HG02884 (cell line): ENCODE results near the gene RNF145.
"Not testable (repeated sequence)": the region's sequence is repeated elsewhere in the genome, so short reads cannot be mapped to it uniquely, and the experiment has no call there.

Source experiments
- ATAC-seq: cut with Tn5 transposase; IDR thresholded peaks from one replicate; pipeline ENCODE4 v1.9.1; 2021; ENCODE audit warnings: mild to moderate bottlenecking, moderate library complexity; ENCODE audit not compliant: unreplicated experiment

RNF145 gene

GRCh38 chr5:159161361-159162214, 47.8 kb downstream of the RNF145 start:
- no peak for ATAC-seq

GRCh38 chr5:159158553-159159091, 50.7 kb downstream of the RNF145 start:
- ATAC-seq: not testable (repeated sequence)

GRCh38 chr5:159157552-159157951, 51.8 kb downstream of the RNF145 start:
- ATAC-seq: no peak

- ATAC-seq: no peak
Observed at GRCh38 chr5:159156426-159157238, 52.7 kb downstream of the RNF145 start.

- ATAC-seq: no peak
Observed at GRCh38 chr5:159155960-159156359, 53.4 kb downstream of the RNF145 start.

- no peak for ATAC-seq
Observed at GRCh38 chr5:159152876-159153275, 56.5 kb downstream of the RNF145 start.

- ATAC-seq: no peak
Observed at GRCh38 chr5:159149085-159149484, 60.3 kb downstream of the RNF145 start.

- no peak for ATAC-seq
Observed at GRCh38 chr5:159147976-159148375, 61.4 kb downstream of the RNF145 start.

GRCh38 chr5:159146839-159147238, 62.5 kb downstream of the RNF145 start:
- no peak for ATAC-seq

GRCh38 chr5:159145160-159145559, 64.2 kb downstream of the RNF145 start:
- not testable (repeated sequence) for ATAC-seq

GRCh38 chr5:159139802-159140201, 69.6 kb downstream of the RNF145 start:
- no peak for ATAC-seq

GRCh38 chr5:159135896-159136531, 73.3 kb downstream of the RNF145 start:
- ATAC-seq: no peak

GRCh38 chr5:159133041-159133741, 76.2 kb downstream of the RNF145 start:
- ATAC-seq: no peak

GRCh38 chr5:159132429-159133040, 76.8 kb downstream of the RNF145 start:
- no peak for ATAC-seq

GRCh38 chr5:159131951-159132350, 77.4 kb downstream of the RNF145 start:
- no peak for ATAC-seq

- ATAC-seq: no peak
Observed at GRCh38 chr5:159130871-159131270, 78.5 kb downstream of the RNF145 start.

- ATAC-seq: no peak
Observed at GRCh38 chr5:159128070-159128541, 81.2 kb downstream of the RNF145 start.

GRCh38 chr5:159123700-159124099, 85.7 kb downstream of the RNF145 start:
- no peak for ATAC-seq

- ATAC-seq: no peak
Observed at GRCh38 chr5:159123189-159123588, 86.2 kb downstream of the RNF145 start.

GRCh38 chr5:159121061-159121460, 88.3 kb downstream of the RNF145 start:
- ATAC-seq: no peak
